B cell (primary cell): Measurements from ENCODE around the gene PHF21A. TPM values are rescaled to one million over a fixed set of nuclear protein-coding genes. Genes with fewer than 3 reads are reported as not detected.
"Not testable (repeated sequence)": the region's sequence is repeated elsewhere in the genome, so short reads cannot be mapped to it uniquely, and the experiment has no call there.

Experiments used
- ATAC-seq: fragments of 200-7000 bp; cut with Tn5 transposase; one replicate; pipeline ENCODE4 v1.10.0; 2021; ENCODE audit warnings: low read depth, mild to moderate bottlenecking, moderate number of reproducible peaks, moderate library complexity
- CTCF ChIA-PET: fragments of 350-600 bp; sonication (Branson Sonifier 250); formaldehyde crosslinking; loops from one replicate; lab custom pipeline; 2021; ENCODE audit warnings: antibody characterized with exemption, inconsistent platforms; lab: Charles Lee
- POLR2A ChIA-PET: fragments of 350-600 bp; sonication (Branson Sonifier 250); formaldehyde crosslinking; loops from one replicate; lab custom pipeline; 2021; ENCODE audit warnings: antibody characterized with exemption; lab: Charles Lee
- DNase-seq: peaks from one replicate; pipeline ENCODE4 v3.0.0; 2013
- H2AFZ ChIP-seq: 2 replicates; pipeline ENCODE4 v1.6.1; 2012; ENCODE audit warnings: mild to moderate bottlenecking, low read depth, low read length; ENCODE audit not compliant: insufficient read depth, poor library complexity, severe bottlenecking
- H3K27ac ChIP-seq, 2 donors: 1 replicate in 1 of 2; 2 replicates in 1 of 2; pipeline ENCODE4 v1.5.1; 2012 to 2013; ENCODE audit warnings: low read length in 2 of 2, mild to moderate bottlenecking in 2 of 2, moderate library complexity in 1 of 2
- H3K27me3 ChIP-seq, 4 experiments: fragments of 200-600 bp in 1 of 4; sonication (generic) in 1 of 4; replicated peaks in 1 of 4; 1 replicate in 2 of 4; 2 replicates in 2 of 4; pipeline versions ENCODE4 v1.6.1 to v1.7.0; 2013 to 2016; ENCODE audit warnings: low read length in 3 of 4, mild to moderate bottlenecking in 2 of 4, mixed read lengths in 1 of 4, moderate library complexity in 1 of 4; ENCODE audit not compliant: insufficient read depth in 4 of 4, control insufficient read depth in 3 of 4; ENCODE audit errors: control extremely low read depth in 1 of 4
- H3K36me3 ChIP-seq, 2 experiments: replicated peaks in 1 of 2; 1 replicate in 1 of 2; 2 replicates in 1 of 2; pipeline versions ENCODE4 v1.6.1 to v1.7.1; 2013; ENCODE audit warnings: low read length in 1 of 2; ENCODE audit not compliant: insufficient read depth in 2 of 2, control insufficient read depth in 1 of 2; ENCODE audit errors: control extremely low read depth in 1 of 2, extremely low read depth in 1 of 2
- H3K4me1 ChIP-seq, 2 donors: fragments of 200-600 bp in 1 of 2; sonication (generic) in 1 of 2; 1 replicate in 1 of 2; 2 replicates in 1 of 2; pipeline versions ENCODE4 v1.5.1 to v1.6.1; 2013 to 2017; ENCODE audit warnings: low read length in 2 of 2; ENCODE audit not compliant: control insufficient read depth in 2 of 2, insufficient read depth in 2 of 2
- H3K4me2 ChIP-seq: replicated peaks from 2 replicates; pipeline ENCODE3; 2012; ENCODE audit warnings: mild to moderate bottlenecking, low read depth, low read length; ENCODE audit not compliant: poor library complexity, severe bottlenecking
- H3K4me3 ChIP-seq, 5 experiments: fragments of 200-600 bp in 1 of 5; sonication (generic) in 1 of 5; 1 replicate in 3 of 5; 2 replicates in 2 of 5; pipeline versions ENCODE4 v1.5.1 to v1.7.0; 2011 to 2016; ENCODE audit warnings: low read length in 4 of 5, mild to moderate bottlenecking in 4 of 5, low read depth in 2 of 5, control low read depth in 1 of 5, moderate library complexity in 1 of 5; ENCODE audit not compliant: insufficient read depth in 1 of 5; ENCODE audit errors: control extremely low read depth in 1 of 5, extremely low read depth in 1 of 5
- H3K79me2 ChIP-seq: fragments of 200-600 bp; sonication (generic); one replicate; pipeline ENCODE4 v1.6.0; 2016; ENCODE audit warnings: low read length; ENCODE audit not compliant: control insufficient read depth, insufficient read depth
- H3K9ac ChIP-seq: fragments of 200-600 bp; sonication (generic); 2 replicates; pipeline ENCODE4 v1.6.1; 2017; ENCODE audit warnings: mild to moderate bottlenecking, low read length, moderate library complexity
- H3K9me3 ChIP-seq, 3 donors: one replicate each; pipeline versions ENCODE4 v1.6.1 to v1.7.1; 2013; ENCODE audit warnings: low read length in 2 of 3; ENCODE audit not compliant: control insufficient read depth in 2 of 3, insufficient read depth in 1 of 3; ENCODE audit errors: control extremely low read depth in 1 of 3
- H4K20me1 ChIP-seq: 2 replicates; pipeline ENCODE4 v1.6.0; 2012; ENCODE audit warnings: mild to moderate bottlenecking, low read length; ENCODE audit not compliant: insufficient read depth, control insufficient read depth, poor library complexity, severe bottlenecking
- H3K27ac Mint-ChIP-seq: one replicate; pipeline ENCODE4 v1.8.0; 2021; ENCODE audit warnings: mixed read lengths
- H3K27me3 Mint-ChIP-seq: one replicate; pipeline ENCODE4 v1.8.0; 2021; ENCODE audit warnings: mixed read lengths
- H3K4me1 Mint-ChIP-seq: one replicate; pipeline ENCODE4 v1.8.0; 2021; ENCODE audit warnings: mixed read lengths
- H3K4me3 Mint-ChIP-seq: one replicate; pipeline ENCODE4 v1.8.0; 2021; ENCODE audit warnings: mixed read lengths
- H3K9me3 Mint-ChIP-seq: one replicate; pipeline ENCODE4 v1.8.0; 2022; ENCODE audit warnings: mixed read lengths; ENCODE audit not compliant: insufficient read depth
- CTCF ChIP-seq: fragments of 200-600 bp; IDR thresholded peaks from one replicate; pipeline ENCODE4 v1.8.0; 2022; ENCODE audit warnings: antibody characterized with exemption, mild to moderate bottlenecking
- EZH2 ChIP-seq: IDR thresholded peaks from 2 replicates; pipeline ENCODE4 v1.6.1; 2012; ENCODE audit warnings: borderline replicate concordance, low read depth, mild to moderate bottlenecking, moderate library complexity, low read length; ENCODE audit not compliant: insufficient read depth, poor library complexity, severe bottlenecking
- WGBS: methylation state at CpG from one replicate; pipeline ENCODE4 v1.1.5; 2013; ENCODE audit warnings: missing lambda C conversion rate; ENCODE audit not compliant: insufficient coverage; 5-methylcytosine and 5-hydroxymethylcytosine counted together
- intact Hi-C: fragments of 100-400 bp; cut with micrococcal nuclease; formaldehyde crosslinking; loops from one replicate; pipeline ENCODE4 v1.10.0; 2022
- polyA plus RNA-seq: library from polyadenylated mRNA; depleted of rRNA; stranded (reverse); fragments of >200 nt; gene quantifications from 2 replicates; pipeline ENCODE4 v1.2.3, GENCODE V29; 2012
- total RNA-seq, 2 donors: library from RNA; stranded (reverse); fragments of 120-200 nt in 1 of 2; gene quantifications; 1 replicate in 1 of 2; 2 replicates in 1 of 2; pipeline versions ENCODE4 v1.2.3 to v1.2.4, GENCODE V29; 2013 to 2022

The PHF21A gene
- total and polyA plus RNA-seq, 2 donors (not counting 1 experiment from before 2014, with no cell fraction given) = 41.9 to 103 TPM

DNA sequence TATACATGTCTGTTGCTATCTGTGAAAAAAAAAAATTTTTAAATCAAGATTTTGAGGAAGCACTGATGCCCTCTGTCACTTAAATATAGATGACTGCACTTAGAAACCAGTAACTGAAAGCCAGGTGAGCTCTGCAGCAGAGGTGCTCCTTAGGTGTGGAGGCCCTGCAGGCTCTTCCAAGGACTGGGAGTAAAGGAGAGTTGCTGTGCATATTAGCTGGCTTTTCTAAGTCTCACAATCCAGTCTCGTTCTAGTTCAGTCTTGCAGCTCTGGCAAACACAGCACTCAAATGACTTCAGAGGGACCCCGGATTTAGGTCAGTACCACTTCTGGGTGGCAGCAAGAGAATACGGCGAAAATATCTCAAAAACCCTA, 137.8 kb downstream of the PHF21A start:
- Histone ChIP-seq H3K9me3 (no peaks in the 10 kb centered on the region), H3K4me1 (no peaks in the 10 kb centered on the region), H3K9ac (no peak overlapping the region), H3K4me3 (no peak overlapping the region), H3K36me3 (peaks cover 3 to 13% of the 10 kb centered on the region in 2 experiments), H3K27ac (no peak overlapping the region), H3K4me2 (no peak overlapping the region), H3K79me2 (peaks cover 32% of the 10 kb centered on the region), H2AFZ (no peak overlapping the region), H4K20me1 (peaks cover 33% of the 10 kb centered on the region), H3K27me3 (no peaks in the 10 kb centered on the region)
- intact Hi-C loops = no loop called here
- TF ChIP-seq CTCF (no peak), EZH2 (no peak)
- POLR2A ChIA-PET = no interaction called here
- no peak overlapping the region for H3K4me3 Mint-ChIP-seq
- DNase-seq (no peak), ATAC-seq (no peak)
- H3K9me3 Mint-ChIP-seq = no peaks in the 10 kb centered on the region
- H3K4me1 Mint-ChIP-seq = peaks cover 13% of the 10 kb centered on the region
- no peaks in the 10 kb centered on the region for H3K27me3 Mint-ChIP-seq
- H3K27ac Mint-ChIP-seq = no peak overlapping the region
- WGBS = 93% methylated on average over 2 of the region's 4 CpGs
- CTCF ChIA-PET = interaction anchor here (1.0 to 2.7 kb wide), 3 partner anchors 9 to 23 kb away, joined by 3 to 12 read pairs (median 12); no protein-coding TSS in a partner anchor

- H3K27me3 Mint-ChIP-seq = no peaks in the 10 kb centered on the region
- 100% methylated on average over 1 of the region's 8 CpGs for WGBS
- Histone ChIP-seq H3K4me1 (no peaks in the 10 kb centered on the region), H3K27ac (no peak overlapping the region), H4K20me1 (peaks cover 29% of the 10 kb centered on the region), H3K4me2 (no peak overlapping the region), H2AFZ (no peak overlapping the region), H3K36me3 (peaks cover 6 to 17% of the 10 kb centered on the region in 2 experiments), H3K79me2 (peaks cover 29% of the 10 kb centered on the region), H3K27me3 (no peaks in the 10 kb centered on the region), H3K9me3 (no peaks in the 10 kb centered on the region), H3K4me3 (no peak overlapping the region), H3K9ac (no peak overlapping the region)
- intact Hi-C loops = no loop called here
- ChIA-PET CTCF (interaction anchor here (1.0 to 2.7 kb wide), 3 partner anchors 10 to 24 kb away, joined by 3 to 12 read pairs (median 12); no protein-coding TSS in a partner anchor), POLR2A (no interaction called here)
- TF ChIP-seq CTCF (no peak), EZH2 (no peak)
- H3K27ac Mint-ChIP-seq = no peak overlapping the region
- H3K4me1 Mint-ChIP-seq = peaks cover 12% of the 10 kb centered on the region
- ATAC-seq (no peak), DNase-seq (no peak)
- H3K9me3 Mint-ChIP-seq = no peaks in the 10 kb centered on the region
- H3K4me3 Mint-ChIP-seq = no peak overlapping the region
These were observed 138.4 kb downstream of the PHF21A start for GRCh38 chr11:45982656-45983470.

GRCh38 chr11:45981826-45982225, 139.4 kb downstream of the PHF21A start:
- H3K4me2 ChIP-seq, DNase-seq, H3K4me3 Mint-ChIP-seq, H3K9me3 ChIP-seq, H3K27me3 Mint-ChIP-seq, H3K27ac ChIP-seq, H2AFZ ChIP-seq, H3K27me3 ChIP-seq, H3K9me3 Mint-ChIP-seq, H3K27ac Mint-ChIP-seq, ATAC-seq, H3K4me1 Mint-ChIP-seq, H3K9ac ChIP-seq, intact Hi-C loops, POLR2A ChIA-PET, H3K4me1 ChIP-seq, H3K4me3 ChIP-seq: not testable (repeated sequence)
- Histone ChIP-seq H4K20me1 (peaks cover 22% of the 10 kb centered on the region), H3K79me2 (peaks cover 20% of the 10 kb centered on the region), H3K36me3 (peaks cover 4 to 25% of the 10 kb centered on the region in 2 experiments)
- CTCF ChIA-PET = interaction anchor here (2.7 kb wide), 1 partner anchor 25 kb away, joined by 12 read pairs; no protein-coding TSS in a partner anchor
- WGBS = 100% methylated on average over 2 of the region's 5 CpGs
